K562 (cell line): ENCODE results near the gene PRKAG2. TPM values are rescaled to one million over a fixed set of nuclear protein-coding genes. Genes with fewer than 3 reads are reported as not detected.

ENCODE experiments used
- ATAC-seq: fragments of 200-7000 bp; cut with Tn5 transposase; 3 replicates; pipeline ENCODE4 v1.9.1; 2020; ENCODE audit warnings: moderate library complexity
- BruUV-seq: library from RNA; stranded (reverse); fragments of 400-500 nt; replicated peaks from 2 replicates; lab custom pipeline; 2021; lab: Mats Ljungman, UMichigan
- CTCF ChIA-PET: fragments of 300-600 bp; formaldehyde crosslinking; extraction: SDS; loops from one replicate; lab custom pipeline; 2021; ENCODE audit warnings: low intra/inter-chr PET ratio; lab: Yijun Ruan, JAX
- POLR2A ChIA-PET: fragments of 300-600, 350-650 bp; sonication (Branson Sonifier 250); formaldehyde crosslinking; extraction: SDS; loops from one replicate; lab custom pipeline; 2021; ENCODE audit warnings: antibody characterized with exemption, inconsistent platforms; lab: Yijun Ruan, JAX
- DNase-seq, 4 experiments: peaks; one replicate each; pipeline versions ENCODE4 v3.0.0 to v3.0.0-alpha.2; 2011 to 2018; ENCODE audit warnings: low spot score in 3 of 4, mixed read lengths in 3 of 4; ENCODE audit errors: extremely low read depth in 1 of 4
- FAIRE-seq: peaks from 2 replicates; lab custom pipeline; 2011; peaks lifted over from hg19 to GRCh38; lab: Jason Lieb, UNC
- H2AFZ ChIP-seq: 2 replicates; pipeline ENCODE4 v1.6.0; 2011; ENCODE audit warnings: low read depth, low read length, control low read depth, inconsistent platforms
- H3K27ac ChIP-seq: fragments of 200-600 bp; 3 replicates; pipeline ENCODE4 v1.8.0; 2011; ENCODE audit warnings: low read depth, mild to moderate bottlenecking, control low read depth, inconsistent platforms, low read length, moderate library complexity, mixed read lengths; ENCODE audit errors: extremely low read depth
- H3K27me3 ChIP-seq, 2 experiments: fragments of 300-600 bp in 1 of 2; 2 replicates in 1 of 2; 3 replicates in 1 of 2; pipeline versions ENCODE4 v1.6.0 to v1.8.0; 2011; ENCODE audit warnings: inconsistent platforms in 2 of 2, low read length in 2 of 2, mild to moderate bottlenecking in 1 of 2, mixed read lengths in 1 of 2, moderate library complexity in 1 of 2; ENCODE audit not compliant: control insufficient read depth in 2 of 2, insufficient read depth in 2 of 2
- H3K36me3 ChIP-seq: fragments of 300-600 bp; 3 replicates; pipeline ENCODE4 v1.8.0; 2011; ENCODE audit warnings: mild to moderate bottlenecking, low read length, inconsistent platforms; ENCODE audit not compliant: control insufficient read depth, insufficient read depth
- H3K4me1 ChIP-seq, 2 experiments: fragments of 200-600 bp in 1 of 2; replicated peaks in 1 of 2; 2 replicates in 1 of 2; 3 replicates in 1 of 2; pipeline versions ENCODE4 v1.5.1 to v1.8.0; 2011; ENCODE audit warnings: inconsistent platforms in 2 of 2, low read length in 2 of 2, mild to moderate bottlenecking in 1 of 2, mixed read lengths in 1 of 2, moderate library complexity in 1 of 2; ENCODE audit not compliant: control insufficient read depth in 2 of 2, insufficient read depth in 2 of 2
- H3K4me2 ChIP-seq: 2 replicates; pipeline ENCODE4 v1.6.1; 2011; ENCODE audit warnings: low read length, control low read depth, inconsistent platforms, mixed read lengths; ENCODE audit not compliant: insufficient read depth
- H3K4me3 ChIP-seq: fragments of 200-600 bp; sonication (generic), shearing (Covaris generic); 2 replicates; pipeline ENCODE4 v1.5.1; 2016; ENCODE audit warnings: control low read depth, inconsistent platforms
- H3K79me2 ChIP-seq: fragments of 200-600 bp; 3 replicates; pipeline ENCODE4 v1.8.0; 2011; ENCODE audit warnings: low read length, inconsistent platforms; ENCODE audit not compliant: control insufficient read depth, insufficient read depth
- H3K9ac ChIP-seq, 2 experiments: 2 replicates each; pipeline versions ENCODE4 v1.6.0 to v1.6.1; 2011; ENCODE audit warnings: low read depth in 2 of 2, low read length in 2 of 2, control low read depth in 1 of 2, inconsistent platforms in 1 of 2, mild to moderate bottlenecking in 1 of 2, mixed read lengths in 1 of 2; ENCODE audit not compliant: insufficient read depth in 1 of 2
- H3K9me1 ChIP-seq: one replicate; pipeline ENCODE4 v1.6.0; 2011; ENCODE audit warnings: inconsistent platforms, mild to moderate bottlenecking, low read length, moderate library complexity; ENCODE audit not compliant: control insufficient read depth, insufficient read depth
- H3K9me3 ChIP-seq: replicated peaks from 2 replicates; pipeline ENCODE4 v1.5.1; 2011; ENCODE audit warnings: low read depth, low read length, inconsistent platforms; ENCODE audit not compliant: control insufficient read depth, insufficient read depth
- H4K20me1 ChIP-seq: replicated peaks from 2 replicates; pipeline ENCODE4 v1.6.1; 2011; ENCODE audit warnings: low read length, inconsistent platforms, mixed read lengths; ENCODE audit not compliant: control insufficient read depth, insufficient read depth
- ARNT ChIP-seq, 2 experiments: fragments of 450-650 bp; IDR thresholded peaks; 2 replicates each; pipeline ENCODE4 v1.6.1; 2016; ENCODE audit warnings: mild to moderate bottlenecking in 1 of 2
- BRF2 ChIP-seq: IDR thresholded peaks from 3 replicates; pipeline ENCODE4 v1.6.1; 2011; ENCODE audit warnings: borderline replicate concordance, mild to moderate bottlenecking; ENCODE audit not compliant: insufficient read length, insufficient read depth
- FOXJ3 ChIP-seq: sonication (generic); formaldehyde crosslinking; IDR thresholded peaks from 2 replicates; pipeline ENCODE4 v1.4.0; 2020; ENCODE audit warnings: mild to moderate bottlenecking, missing genetic modification reagents
- HCFC1 ChIP-seq: IDR thresholded peaks from 2 replicates; pipeline ENCODE4 v1.6.1; 2012; ENCODE audit warnings: low read depth, low read length, improper control_type of control experiment
- L3MBTL2 ChIP-seq: fragments of 450-650 bp; IDR thresholded peaks from 2 replicates; pipeline ENCODE4 v1.6.1; 2016; ENCODE audit warnings: mild to moderate bottlenecking, moderate library complexity
- NFYB ChIP-seq: IDR thresholded peaks from 2 replicates; pipeline ENCODE4 v1.6.1; 2011; ENCODE audit warnings: mild to moderate bottlenecking, moderate library complexity; ENCODE audit not compliant: insufficient read length; ENCODE audit errors: extremely low read depth
- NUFIP1 ChIP-seq: fragments of 450-650 bp; IDR thresholded peaks from 2 replicates; pipeline ENCODE4 v1.6.1; 2018; ENCODE audit not compliant: partially characterized antibody
- PHB2 ChIP-seq: fragments of 450-650 bp; IDR thresholded peaks from 2 replicates; pipeline ENCODE4 v1.6.1; 2017; ENCODE audit warnings: low read depth
- YBX1 ChIP-seq: fragments of 450-650 bp; IDR thresholded peaks from 2 replicates; pipeline ENCODE4 v1.7.1; 2016; ENCODE audit warnings: mild to moderate bottlenecking
- ZNF239 ChIP-seq: fragments of 250-450 bp; sonication (Bioruptor Pico); IDR thresholded peaks from 2 replicates; pipeline ENCODE4 v1.4.0; 2020; ENCODE audit warnings: mild to moderate bottlenecking
- WGBS: fragments of 100-300 bp; shearing (Covaris generic); methylation state at CpG from one replicate; pipeline ENCODE4 v1.1.6; 2016; ENCODE audit warnings: low coverage, mixed read lengths; ENCODE audit not compliant: insufficient coverage; ENCODE audit errors: missing lambda C conversion rate; 5-methylcytosine and 5-hydroxymethylcytosine counted together
- in situ Hi-C: fragments of 300-500 bp; cut with MboI; formaldehyde crosslinking; loops from 4 replicates; pipeline ENCODE4 v1.15.0; 2018; ENCODE audit warnings: inconsistent platforms, mixed read lengths
- intact Hi-C: fragments of 100-400 bp; cut with micrococcal nuclease; formaldehyde crosslinking; loops from 2 replicates; pipeline ENCODE4 v1.14.2; 2022
- polyA plus RNA-seq, 8 experiments: library from polyadenylated mRNA; depleted of rRNA in 4 of 8; stranded (reverse) in 5 of 8; unstranded in 3 of 8; fragments of >200 nt; fragmentation: Nextera tagmentation in 2 of 8; fragmentation: Illumina TruSeq in 1 of 8; extraction: Ambion mirVana in 2 of 8; extraction: Trizol in 1 of 8; gene quantifications; 2 replicates each; pipeline versions ENCODE4 v1.2.1 to v1.2.3, GENCODE V29; 2011 to 2014; ENCODE audit warnings: inconsistent platforms in 1 of 8, missing spikeins in 1 of 8
- total RNA-seq, 7 experiments: library from RNA; depleted of rRNA in 6 of 7; stranded (reverse); fragments of >200 nt in 6 of 7; fragmentation: Illumina TruSeq in 2 of 7; extraction: Trizol in 2 of 7; gene quantifications; 2 replicates each; pipeline versions ENCODE4 v1.2.1 to v1.2.3, GENCODE V29; 2011 to 2021; ENCODE audit warnings: low replicate concordance in 1 of 7
- TF ChIP-seq, protein P1 (sequence below), 2 experiments: IDR thresholded peaks; 2 replicates each; pipeline ENCODE4 v1.6.1; 2011; ENCODE audit warnings: borderline replicate concordance in 1 of 2, control low read depth in 1 of 2, low read depth in 1 of 2, low read length in 1 of 2, mild to moderate bottlenecking in 1 of 2, mixed read lengths in 1 of 2, moderate library complexity in 1 of 2; ENCODE audit not compliant: insufficient read depth in 1 of 2, insufficient read length in 1 of 2, poor library complexity in 1 of 2, severe bottlenecking in 1 of 2; ENCODE audit errors: extremely low read depth in 1 of 2

Gene PRKAG2
- total and polyA plus RNA-seq, 9 of the 15 experiments (the other 6 are each of a cell fraction or from before 2014, with no cell fraction given) = 0.99 to 5.6 (median 3.3) TPM

GRCh38 chr7:151783958-151784575 is 92.8 kb downstream of the PRKAG2 start:
- intact Hi-C loops = loop anchor here (2.0 to 5.0 kb wide), 3 partner anchors 149 to 248 kb away; no protein-coding TSS in a partner anchor
- Histone ChIP-seq H2AFZ (no peak overlapping the region), H3K4me3 (no peak overlapping the region), H3K27me3 (peaks cover 52 to 73% of the 10 kb centered on the region in 2 experiments), H3K9me3 (no peaks in the 10 kb centered on the region), H3K27ac (no peak overlapping the region), H3K36me3 (no peaks in the 10 kb centered on the region), H3K4me2 (no peak overlapping the region), H3K79me2 (no peaks in the 10 kb centered on the region), H3K9ac (no peak overlapping the region), H3K9me1 (no peaks in the 10 kb centered on the region), H4K20me1 (peaks cover 7% of the 10 kb centered on the region; the same call in 1 of the 2 replicates), H3K4me1 (peaks cover 0 to 8% of the 10 kb centered on the region in 2 experiments; a peak in 2 of 5 replicates)
- no peak for DNase-seq
- no peak for FAIRE-seq
- under 1% methylated on average over 18 of the region's 18 CpGs for WGBS
- ChIA-PET POLR2A (interaction anchor here (1.0 kb wide), 1 partner anchor 10 kb away, joined by 3 read pairs; no protein-coding TSS in a partner anchor), CTCF (interaction anchor here (0.7 kb wide), 1 partner anchor 24 kb away, joined by 3 read pairs; no protein-coding TSS in a partner anchor)
- no TSS peak for BruUV-seq
- no peak for ATAC-seq
- in situ Hi-C loops = no loop called here
- TF ChIP-seq FOXJ3 = no peak
- no peak for TF ChIP-seq ARNT (IDR thresholded peaks at IDR 0.05)
- TF ChIP-seq NFYB = no peak
- TF ChIP-seq HCFC1 = no peak
- TF ChIP-seq ZNF239 = no peak
- TF ChIP-seq L3MBTL2 = peak; percentile 74
- TF ChIP-seq YBX1 = no peak
- TF ChIP-seq, protein P1, sequence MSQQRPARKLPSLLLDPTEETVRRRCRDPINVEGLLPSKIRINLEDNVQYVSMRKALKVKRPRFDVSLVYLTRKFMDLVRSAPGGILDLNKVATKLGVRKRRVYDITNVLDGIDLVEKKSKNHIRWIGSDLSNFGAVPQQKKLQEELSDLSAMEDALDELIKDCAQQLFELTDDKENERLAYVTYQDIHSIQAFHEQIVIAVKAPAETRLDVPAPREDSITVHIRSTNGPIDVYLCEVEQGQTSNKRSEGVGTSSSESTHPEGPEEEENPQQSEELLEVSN (IDR thresholded peaks at IDR 0.05; ENCODE audit: borderline replicate concordance in 1 of 2, extremely low read depth in 1 of 2, insufficient read depth in 1 of 2, insufficient read length in 1 of 2, low read depth in 1 of 2, low read length in 1 of 2, poor library complexity in 1 of 2, severe bottlenecking in 1 of 2) = peak in 1 of 2 experiments; percentile 50
- no peak for TF ChIP-seq BRF2
- TF ChIP-seq NUFIP1 = no peak
- no peak for TF ChIP-seq PHB2
